HG02588 (cell line): Measurements from ENCODE around the gene RNF19B.

ENCODE experiments used
- ATAC-seq: cut with Tn5 transposase; IDR thresholded peaks from one replicate; pipeline ENCODE4 v1.9.1; 2021; ENCODE audit warnings: mild to moderate bottlenecking, moderate library complexity; ENCODE audit not compliant: unreplicated experiment

Gene RNF19B

DNA sequence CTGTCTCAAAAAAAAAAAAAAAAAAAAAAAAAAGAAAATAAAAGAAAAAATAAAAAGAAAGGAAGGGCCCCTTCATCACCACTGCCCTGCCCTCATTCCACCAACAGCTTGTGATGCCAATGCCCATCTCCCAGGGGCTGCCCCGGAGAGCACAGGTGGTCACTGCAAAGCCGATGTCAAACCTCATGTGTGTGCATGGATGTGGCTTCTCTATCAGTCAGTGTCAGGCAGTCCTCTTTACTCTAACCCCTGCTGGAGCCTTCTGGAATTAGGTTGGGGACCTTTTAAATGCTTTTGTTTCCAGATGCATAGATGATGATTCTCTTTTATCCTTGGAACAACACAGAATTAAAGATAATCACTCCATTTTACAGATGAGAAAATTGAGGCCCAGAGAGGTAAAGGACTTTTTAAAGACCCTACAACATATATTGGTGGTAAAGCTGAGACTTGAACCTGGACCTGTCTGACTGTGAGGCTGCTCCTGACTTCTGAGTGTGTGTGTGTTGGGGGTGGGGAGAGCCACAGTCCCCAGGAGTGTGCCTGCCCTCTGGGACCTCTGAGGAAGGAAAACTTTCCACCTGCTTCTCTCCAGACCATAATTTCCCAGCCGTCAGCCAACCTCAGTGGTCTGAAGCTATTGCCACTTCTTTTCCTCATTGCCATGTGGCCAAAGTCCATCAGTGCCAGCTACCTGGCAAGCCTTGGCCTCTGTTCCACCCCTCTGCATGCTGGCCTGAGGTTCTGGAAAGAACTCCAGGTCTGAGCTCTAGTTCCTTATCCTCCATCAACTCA is 60.4 kb downstream of the RNF19B start:
- ATAC-seq, result no peak

DNA sequence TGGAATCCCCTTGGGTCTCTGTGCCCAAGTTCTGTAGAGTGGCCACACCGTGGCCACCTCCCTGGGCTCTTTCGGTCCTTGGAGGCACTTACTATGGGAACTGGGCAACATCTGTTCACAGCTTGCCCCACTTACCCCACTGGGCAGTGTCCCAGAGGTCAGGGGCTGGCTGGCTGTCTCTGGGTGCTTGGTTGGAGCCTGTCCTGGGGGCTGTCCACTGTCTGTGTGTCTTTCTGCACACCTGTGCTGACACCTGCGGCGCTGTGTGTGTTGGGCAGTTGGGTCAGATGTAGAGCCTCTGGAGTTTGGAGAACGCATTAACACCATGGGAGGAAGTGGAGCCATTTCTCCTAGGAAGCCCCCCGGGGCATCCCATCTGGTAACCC is 62.1 kb downstream of the RNF19B start:
- ATAC-seq, result no peak

DNA sequence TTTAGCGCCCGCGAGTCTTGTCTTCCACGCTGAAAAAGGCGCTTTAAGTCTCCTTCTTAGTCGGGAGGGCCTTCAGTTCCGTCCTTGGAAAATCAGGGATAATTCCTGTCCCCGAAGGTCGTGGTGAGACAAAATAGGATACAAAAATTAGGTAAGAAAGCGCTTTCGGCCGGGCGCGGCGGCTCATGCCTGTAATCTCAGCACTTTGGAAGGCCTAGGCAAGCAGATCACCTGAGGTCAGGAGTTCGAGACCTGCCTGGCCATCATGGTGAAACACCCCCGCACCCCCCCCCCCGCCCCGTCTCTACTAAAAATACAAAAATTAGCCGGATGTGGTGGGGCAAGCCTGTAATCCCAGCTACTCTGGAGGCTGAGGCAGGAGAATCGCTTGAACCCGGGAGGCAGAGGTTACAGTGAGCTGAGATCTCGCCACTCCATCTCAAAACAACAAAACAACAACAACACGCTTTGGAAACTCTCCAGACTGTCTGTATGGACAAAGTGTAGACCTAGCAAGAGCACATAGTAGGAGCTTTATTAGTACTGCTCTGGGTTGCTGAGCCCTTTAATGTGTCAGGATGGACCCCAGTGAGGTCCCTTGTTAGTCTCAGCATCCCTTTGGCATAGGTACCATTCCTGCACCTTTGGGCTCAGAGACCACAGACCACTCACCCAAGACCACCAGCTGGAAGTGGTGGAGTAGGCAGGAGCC is 62.6 kb downstream of the RNF19B start:
- no peak for ATAC-seq

DNA sequence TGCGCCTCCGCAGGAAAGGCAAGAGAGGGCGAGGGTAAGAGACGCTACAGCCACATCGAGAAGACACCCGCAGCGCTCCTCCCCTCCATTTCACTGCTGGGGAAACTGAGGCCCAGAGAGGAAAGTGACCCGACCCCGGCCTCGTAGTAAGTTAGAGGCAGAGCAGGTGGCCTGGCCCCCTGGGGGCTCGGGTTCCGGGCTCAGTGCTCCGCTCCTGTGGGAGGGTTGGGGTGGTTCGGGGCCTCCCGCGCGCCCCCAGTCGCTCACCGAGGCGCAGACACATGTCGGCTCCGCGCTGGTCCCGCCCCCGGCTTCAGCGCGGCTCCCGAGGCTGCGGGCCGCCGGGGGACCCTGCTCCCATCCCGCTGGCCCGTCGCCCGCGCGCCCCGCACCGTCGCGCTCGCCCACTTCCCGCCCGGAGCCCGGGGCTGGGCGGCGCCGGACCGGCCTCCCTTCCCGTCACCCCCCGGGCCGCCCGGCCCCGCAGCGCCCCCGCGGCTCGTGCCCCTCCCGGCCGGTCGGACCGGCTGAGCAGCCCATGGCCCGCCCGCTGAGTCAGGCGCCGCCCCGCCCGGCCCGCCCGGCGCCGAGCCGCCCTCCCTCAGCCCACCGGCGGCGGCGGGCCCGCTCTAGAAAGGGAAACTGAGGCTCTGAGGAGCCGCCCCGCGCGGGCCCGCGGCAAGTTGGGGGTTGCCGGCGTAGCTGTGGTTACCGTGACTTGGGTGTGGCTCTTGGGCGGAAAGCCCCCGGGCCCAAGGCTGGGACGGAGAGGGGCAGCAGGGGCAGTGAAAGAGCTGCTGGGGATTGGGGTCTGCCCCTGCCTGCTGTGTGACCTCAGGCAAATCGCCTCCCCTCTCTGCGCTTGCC is 63.4 kb downstream of the RNF19B start, which contains the start of gene TMEM54:
Gene TMEM54 (minus strand): TSS at position 434 of the 867 bp plus-strand sequence. CDS start 151 bp downstream, at position 283.
- ATAC-seq, result no peak

DNA sequence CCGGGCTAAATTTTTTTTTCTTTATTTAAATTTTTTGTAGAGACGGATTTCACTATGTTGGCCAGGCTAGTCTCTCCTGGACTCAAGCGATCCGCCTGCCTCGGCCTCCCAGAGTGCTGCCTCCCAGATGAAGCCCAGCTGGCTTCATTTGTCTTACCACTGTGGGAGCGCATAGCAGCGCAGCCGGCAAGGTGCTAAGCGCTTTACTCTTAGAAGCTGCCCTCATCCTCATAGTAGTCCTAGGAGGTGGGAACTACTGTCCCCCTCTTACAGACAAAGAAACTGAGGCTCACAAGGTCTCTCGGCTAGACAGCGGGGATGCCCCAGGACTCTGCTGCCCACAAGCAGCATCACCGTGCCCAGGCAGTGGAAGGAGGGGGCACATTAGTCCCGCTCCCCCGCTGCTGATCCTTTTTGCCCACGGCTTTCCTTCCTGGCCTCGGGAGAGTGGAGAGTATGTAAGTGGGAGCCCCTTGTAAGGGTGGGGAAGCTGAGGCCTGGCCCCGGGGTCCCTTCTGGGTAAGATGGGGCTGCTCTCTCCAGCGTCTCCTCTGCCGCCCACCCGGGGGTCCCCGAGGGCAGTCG is 64.1 kb downstream of the RNF19B start:
- ATAC-seq, result no peak

DNA sequence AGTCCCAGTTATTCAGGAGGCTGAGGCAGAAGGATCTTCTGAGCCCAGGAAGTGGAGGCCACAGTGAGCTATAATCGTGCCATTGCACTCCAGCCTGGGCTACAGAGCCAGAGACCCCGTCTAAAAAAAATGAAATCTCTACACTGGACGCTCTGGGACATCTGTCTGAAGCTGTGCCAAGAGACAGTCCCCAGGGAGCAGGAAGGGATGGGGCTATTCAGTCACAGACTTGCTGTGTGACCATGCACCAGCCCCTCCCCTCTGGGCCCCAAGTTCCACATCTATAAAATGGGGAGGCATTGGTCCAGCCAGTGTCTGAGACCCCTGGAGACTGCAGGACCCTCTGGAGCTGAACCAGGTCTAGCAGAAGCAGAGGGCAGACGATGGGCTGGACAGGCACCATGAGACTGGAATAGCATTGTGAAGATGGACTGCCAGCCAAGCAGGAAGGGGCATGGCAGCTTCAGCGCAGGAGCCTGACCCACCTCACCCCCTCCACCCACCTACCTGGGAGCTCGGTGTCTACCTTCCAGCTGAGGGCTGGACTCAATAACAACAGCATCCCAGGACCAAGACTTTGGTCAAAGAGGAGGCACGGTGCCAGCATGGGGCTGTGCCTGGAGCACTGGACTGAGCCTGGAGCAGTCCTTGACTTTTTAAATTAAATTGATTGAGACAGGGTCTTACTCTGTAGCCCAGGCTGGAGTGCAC is 64.9 kb downstream of the RNF19B start:
- no peak for ATAC-seq

DNA sequence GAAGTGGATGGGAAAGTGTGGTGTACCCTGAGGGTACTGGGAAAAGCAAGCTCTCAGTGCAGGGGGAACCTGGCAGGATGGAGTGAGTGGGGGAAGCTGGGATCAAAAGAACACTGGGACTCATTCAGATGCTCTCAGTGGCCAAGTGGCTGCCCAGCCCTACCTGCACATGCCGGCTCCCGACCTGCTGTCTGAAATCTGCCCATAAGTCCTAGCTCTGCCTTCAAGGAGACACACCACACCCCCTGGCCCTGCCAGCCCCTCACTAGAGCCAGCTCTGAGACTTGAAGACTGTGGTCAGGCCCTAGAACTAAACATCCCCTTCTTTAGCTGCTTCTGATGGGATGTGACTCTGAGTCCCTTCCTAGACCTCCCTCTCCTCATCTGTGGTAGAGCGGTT is 65.7 kb downstream of the RNF19B start:
- ATAC-seq, result no peak

DNA sequence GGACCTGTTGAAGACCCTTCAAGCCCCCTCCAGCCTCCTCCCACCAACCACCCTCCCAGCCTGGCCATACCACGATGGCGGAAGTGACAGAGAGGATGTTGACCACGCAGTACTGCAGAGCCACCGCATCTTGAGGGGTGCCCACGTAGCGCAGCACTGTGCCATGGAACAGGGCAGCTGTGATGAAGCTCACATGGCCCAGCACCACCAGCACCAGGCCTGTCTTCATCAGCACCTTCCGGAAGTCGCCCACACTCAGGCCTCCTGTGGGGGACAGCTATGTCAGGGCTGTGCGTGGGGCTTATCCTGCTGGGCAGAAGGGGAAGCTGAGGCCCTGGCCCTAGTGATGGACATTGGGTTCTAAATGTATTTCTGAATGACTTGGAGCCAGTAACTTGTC is 66.6 kb downstream of the RNF19B start:
- no peak for ATAC-seq

DNA sequence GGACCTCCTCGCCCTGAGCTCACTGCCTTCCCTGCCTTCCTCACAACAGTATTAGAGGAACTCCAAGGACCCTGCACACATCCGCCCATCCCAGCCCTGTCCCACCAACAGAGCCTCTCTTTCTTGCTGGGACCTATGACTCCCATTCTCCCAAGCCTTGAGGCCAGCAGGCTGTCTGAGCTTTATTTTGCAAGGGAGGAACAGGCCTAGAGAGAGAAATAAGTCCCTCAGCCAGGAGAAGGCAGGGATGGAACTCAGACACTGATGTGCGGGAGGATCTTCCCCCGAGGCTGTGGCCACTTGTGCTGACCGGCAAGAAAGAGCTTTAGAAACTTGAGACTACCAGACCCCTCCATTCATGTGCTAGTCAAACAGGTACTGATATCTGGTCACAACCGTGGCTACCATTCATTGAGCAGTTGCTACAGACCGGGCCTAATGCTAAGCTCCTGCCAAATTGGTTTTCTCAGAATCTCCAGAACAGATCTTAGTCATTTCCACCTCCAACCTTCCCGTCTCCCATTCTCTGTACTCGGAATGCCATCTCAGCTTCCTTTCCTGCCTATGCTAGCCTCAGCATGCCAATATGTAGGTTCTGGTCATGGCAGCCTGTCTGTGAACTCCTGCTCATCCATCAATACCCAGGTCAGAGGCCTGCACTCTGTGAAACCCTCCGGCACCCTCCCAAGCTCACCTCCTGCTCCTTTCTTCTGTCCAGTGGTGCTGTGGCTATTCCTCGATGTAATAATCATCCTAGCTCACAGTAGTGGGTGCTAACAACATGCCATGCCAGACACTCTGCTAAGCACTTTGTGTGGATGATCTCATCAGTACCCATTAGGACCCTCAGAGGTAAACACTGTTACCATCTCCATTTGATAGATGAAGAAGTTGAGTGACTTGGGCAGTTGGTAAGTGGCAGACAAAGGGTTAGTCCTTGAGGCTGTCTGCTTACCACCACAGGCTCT is 67.2 kb downstream of the RNF19B start:
- ATAC-seq, result no peak

DNA sequence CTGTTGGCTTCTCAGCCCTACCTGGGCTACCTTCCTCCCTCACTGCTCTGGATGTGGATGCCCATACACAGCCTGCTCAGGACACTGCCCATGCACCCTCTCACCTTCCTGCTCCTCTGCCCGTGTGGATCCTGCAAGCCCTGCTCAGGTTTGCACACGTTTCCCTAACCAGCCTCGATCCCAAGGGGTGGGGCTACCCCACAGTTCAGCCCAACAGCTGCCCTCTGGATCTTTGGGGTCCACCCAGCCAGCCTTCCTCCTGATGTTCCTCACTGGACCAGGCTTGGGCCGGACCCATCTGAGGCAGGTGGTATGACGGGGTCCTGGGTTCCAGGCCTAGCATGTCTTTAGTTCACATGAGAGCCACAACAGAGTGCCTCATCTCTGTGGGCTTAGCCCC is 68.2 kb downstream of the RNF19B start:
- no peak for ATAC-seq

DNA sequence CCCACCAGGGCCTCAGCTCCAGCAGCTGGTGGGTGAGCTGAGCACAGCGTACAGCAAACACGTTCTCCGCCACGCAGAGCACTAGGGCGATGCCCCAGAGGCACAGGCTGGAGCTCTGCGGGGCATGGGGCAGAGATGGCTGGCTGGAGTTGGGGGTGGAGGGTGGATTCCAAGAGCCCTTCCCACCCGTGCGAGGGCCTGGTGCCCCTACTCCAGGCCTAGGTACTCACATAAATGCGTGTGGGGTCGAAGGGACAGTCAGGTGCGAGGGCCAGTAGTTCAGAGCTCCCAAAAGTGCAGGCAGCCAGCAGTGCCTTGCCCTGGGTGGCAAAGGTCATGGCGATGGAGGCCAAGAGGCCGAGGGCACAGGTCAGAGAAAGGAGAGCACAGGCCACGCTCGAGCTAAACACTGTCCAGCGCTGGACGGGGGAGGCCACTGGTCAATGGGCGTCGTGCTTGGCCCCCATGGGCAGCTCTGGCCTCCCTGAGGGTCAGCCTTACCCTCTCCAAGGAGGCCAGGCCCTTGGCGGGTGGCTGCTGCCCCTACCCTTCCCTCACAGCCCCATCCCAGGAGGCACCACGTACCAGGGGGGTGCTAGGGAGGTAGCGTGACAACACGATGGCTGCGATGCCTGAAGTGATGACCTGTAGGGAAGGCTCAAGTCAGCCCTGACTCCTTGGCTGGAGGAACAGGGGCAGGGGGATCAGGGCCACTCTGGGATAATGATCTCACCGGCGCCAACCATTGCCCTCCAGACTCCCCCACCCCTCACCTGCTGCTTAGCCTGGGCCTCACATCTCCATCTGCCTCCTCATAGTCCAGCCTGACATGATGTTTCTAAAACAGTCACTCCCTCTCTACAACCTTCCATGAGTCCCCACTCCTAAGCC is 69.0 kb downstream of the RNF19B start:
- no peak for ATAC-seq

DNA sequence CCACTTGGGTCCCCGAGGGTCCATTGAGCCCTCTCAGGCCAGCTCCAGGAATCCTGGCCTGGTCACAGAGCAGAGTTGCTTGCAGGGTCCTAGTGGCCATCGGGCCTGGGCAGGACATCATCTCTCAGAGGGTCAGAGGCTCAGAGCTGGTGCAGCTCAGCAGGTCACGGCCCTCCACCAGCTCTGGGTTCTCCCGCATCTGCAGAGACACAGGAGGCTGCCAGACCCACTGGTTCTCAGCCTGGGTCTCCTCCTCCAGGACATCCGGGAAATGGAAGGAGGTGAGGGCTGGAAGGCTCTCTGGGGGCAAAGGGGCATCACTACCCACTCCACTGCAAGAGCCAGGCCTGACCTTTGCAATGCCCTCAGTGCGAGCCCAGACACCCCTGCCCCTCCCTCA is 69.9 kb downstream of the RNF19B start:
- no peak for ATAC-seq

DNA sequence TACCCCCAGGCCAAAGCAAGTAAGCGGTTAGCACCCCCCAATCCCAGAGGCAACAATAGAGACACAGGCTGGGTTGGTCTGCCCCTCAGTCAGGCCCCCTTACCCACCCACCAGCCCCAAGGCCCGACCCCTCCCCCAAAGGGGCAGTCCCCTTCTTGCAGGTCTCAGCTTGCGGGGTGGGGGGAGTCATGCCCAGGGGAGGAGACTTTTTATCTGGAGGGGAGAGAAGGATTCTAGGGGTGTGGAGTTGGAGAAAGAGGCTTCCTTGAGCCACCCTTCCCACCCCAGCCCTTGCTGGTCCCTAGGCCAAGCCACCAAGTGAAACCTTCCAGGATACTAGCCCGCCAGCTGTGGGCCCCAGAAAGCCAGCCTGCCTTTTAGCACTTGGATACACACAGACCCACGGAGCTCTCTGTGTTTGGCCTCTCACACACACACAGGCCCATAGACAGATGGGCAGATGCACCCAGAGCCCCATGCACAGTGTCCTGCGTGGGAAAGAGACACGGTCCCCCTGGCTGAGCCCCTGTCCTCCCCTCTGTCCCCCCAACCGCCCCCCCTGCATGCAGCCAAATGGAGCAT is 70.5 kb downstream of the RNF19B start:
- no peak for ATAC-seq

DNA sequence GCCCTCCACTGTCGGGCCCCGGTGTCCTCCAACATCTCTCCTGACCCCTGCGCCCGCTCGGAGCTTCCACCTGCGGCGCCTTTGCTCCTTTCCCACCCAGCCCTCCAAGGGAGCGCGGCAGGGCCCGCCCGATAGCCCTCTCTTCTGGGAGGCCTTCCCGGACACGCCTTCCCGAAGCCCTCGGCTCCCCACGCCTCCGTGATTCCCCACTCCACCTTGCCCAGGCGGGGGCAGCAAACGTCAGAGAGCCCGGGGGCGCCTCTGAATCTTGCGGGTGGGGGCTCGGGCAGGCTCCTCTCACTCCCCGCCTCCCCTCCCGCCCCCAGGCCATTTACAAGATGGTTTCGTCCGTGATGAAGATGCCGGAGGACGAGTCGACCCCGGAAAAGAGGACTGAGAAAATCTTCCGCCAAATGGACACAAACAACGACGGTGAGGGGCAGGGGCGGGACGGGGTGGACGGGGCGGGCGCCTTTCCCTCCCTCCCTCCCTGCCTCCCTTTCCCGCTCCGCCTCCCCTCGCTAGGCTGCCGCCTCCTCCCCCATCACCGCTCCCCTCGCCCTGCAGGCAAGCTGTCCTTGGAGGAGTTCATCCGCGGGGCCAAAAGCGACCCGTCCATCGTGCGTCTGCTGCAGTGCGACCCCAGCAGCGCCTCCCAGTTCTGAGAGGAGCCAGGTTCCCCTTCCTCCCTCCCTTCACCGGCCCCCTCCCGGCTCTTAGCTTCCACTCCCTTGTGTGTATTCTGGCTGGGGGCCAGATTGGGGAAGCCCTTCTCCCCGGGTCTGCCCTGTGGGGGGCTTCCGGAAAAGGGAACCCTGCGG is 71.2 kb downstream of the RNF19B start:
- no peak for ATAC-seq

DNA sequence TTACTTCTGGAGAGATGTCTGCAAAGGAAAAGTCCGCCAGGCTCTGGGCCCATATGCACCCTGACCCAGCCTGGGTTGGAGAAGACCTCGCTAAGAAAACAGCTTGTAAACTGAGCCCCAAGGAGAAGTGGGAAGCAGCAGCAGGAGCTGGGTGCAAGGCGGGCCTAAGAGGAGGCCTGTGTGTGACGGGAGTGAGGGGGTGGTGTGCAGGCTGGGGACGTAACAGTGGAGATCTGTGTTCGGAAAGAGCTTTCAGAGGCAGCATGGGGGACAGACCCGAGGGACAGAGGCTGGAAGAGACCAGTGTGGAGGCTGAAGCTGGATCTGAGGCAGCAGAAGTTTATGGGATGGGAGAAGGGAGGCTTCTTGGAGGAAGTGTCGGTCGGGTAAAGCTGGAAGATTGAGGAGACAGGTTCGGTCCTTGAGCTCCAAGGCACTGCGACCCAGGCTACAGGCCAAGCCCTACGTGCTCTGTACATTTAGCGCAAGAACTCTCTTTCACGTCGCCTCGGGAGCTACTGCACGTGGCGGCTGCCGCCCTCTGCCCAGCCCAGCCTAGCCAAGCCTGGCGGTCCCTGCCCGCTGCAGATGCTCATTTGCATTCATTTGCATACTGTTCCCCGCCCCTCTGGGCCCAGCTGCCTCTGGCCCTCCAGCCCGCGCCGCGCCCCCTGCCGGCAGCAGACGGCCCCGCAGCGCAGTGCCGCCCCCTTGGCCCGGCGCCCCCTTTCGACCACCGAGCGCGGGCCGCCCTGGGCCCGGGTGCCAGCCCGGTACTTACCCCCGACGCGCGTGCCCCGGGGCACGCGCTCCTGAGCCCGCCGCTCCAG is 72.0 kb downstream of the RNF19B start:
- ATAC-seq, result no peak

DNA sequence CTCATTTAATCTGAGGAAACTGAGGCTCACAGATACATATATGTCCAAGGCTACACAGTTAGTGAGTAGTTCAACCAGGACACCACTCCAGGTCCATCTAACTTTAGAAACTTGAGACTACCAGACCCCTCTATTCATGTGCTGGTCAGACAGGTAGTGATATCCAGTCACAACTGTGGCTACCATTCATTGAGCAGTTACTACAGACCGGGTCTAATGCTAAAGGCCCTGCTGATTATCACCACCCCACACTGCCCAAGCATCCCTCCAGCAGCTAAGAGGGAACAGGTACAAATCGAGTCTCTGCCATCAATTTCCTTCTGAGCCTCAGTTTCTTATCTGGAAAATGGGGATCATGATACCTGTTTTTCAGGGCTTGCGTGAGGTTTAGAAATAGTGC is 73.0 kb downstream of the RNF19B start:
- ATAC-seq, result no peak
